ENCODE results near the gene PRMT3. TPM values are rescaled to one million over a fixed set of nuclear protein-coding genes. Genes with fewer than 3 reads are reported as not detected.

Gene PRMT3
- total RNA-seq, 1 experiment from 2014 or later = 39.6 TPM

- peak; percentile 66 for DNase-seq
- peaks cover 11% of the 10 kb centered on the region for H3K4me1 ChIP-seq (ENCODE audit: low read length)
- H3K27me3 ChIP-seq (ENCODE audit: low read length) = no peaks in the 10 kb centered on the region
- H3K4me3 ChIP-seq (ENCODE audit: low read length) = peak overlapping the region; percentile 91
- H3K9me3 ChIP-seq (ENCODE audit: low read length) = no peaks in the 10 kb centered on the region
- H3K36me3 ChIP-seq (ENCODE audit: insufficient read depth, low read length) = peaks cover 25% of the 10 kb centered on the region
- peak overlapping the region; percentile 74 for H3K27ac ChIP-seq (ENCODE audit: low read length)
- H3K79me2 ChIP-seq (ENCODE audit: low read length) = peaks cover 50% of the 10 kb centered on the region
- no peaks in the 10 kb centered on the region for H4K20me1 ChIP-seq (ENCODE audit: insufficient read depth, low read depth, low read length)
- H3K4me2 ChIP-seq (ENCODE audit: low read depth, low read length, poor library complexity, severe bottlenecking) = peak overlapping the region; percentile 84
- H2AFZ ChIP-seq (ENCODE audit: low read length) = no peak overlapping the region; the same call in 1 of the 2 replicates
- peak overlapping the region; percentile 99 for H3K9ac ChIP-seq (ENCODE audit: low read length)
- H3K9me2 ChIP-seq (replicated peaks; ENCODE audit: insufficient read depth, low read length) = no peaks in the 10 kb centered on the region
Measured at GRCh38 chr11:20388096-20389055, 860 bp downstream of the PRMT3 start.

- no peak overlapping the region for H3K27ac ChIP-seq (ENCODE audit: low read length)
- H3K9ac ChIP-seq (ENCODE audit: low read length) = no peak overlapping the region
- no peaks in the 10 kb centered on the region for H3K27me3 ChIP-seq (ENCODE audit: low read length)
- no peaks in the 10 kb centered on the region for H4K20me1 ChIP-seq (ENCODE audit: insufficient read depth, low read depth, low read length)
- H2AFZ ChIP-seq (ENCODE audit: low read length) = no peak overlapping the region
- no peak overlapping the region for H3K4me3 ChIP-seq (ENCODE audit: low read length)
- H3K4me2 ChIP-seq (ENCODE audit: low read depth, low read length, poor library complexity, severe bottlenecking) = no peak overlapping the region
- H3K9me3 ChIP-seq (ENCODE audit: low read length) = no peaks in the 10 kb centered on the region
- H3K4me1 ChIP-seq (ENCODE audit: low read length) = no peaks in the 10 kb centered on the region
- DNase-seq = peak; percentile 68
- H3K79me2 ChIP-seq (ENCODE audit: low read length) = peaks cover 67% of the 10 kb centered on the region
- H3K36me3 ChIP-seq (ENCODE audit: insufficient read depth, low read length) = peaks cover 69% of the 10 kb centered on the region
- H3K9me2 ChIP-seq (replicated peaks; ENCODE audit: insufficient read depth, low read length) = no peaks in the 10 kb centered on the region
Measured at GRCh38 chr11:20397281-20397680, 9.8 kb downstream of the PRMT3 start.

- peaks cover 67% of the 10 kb centered on the region for H3K36me3 ChIP-seq (ENCODE audit: insufficient read depth, low read length)
- no peak overlapping the region for H3K9ac ChIP-seq (ENCODE audit: low read length)
- no peak overlapping the region for H2AFZ ChIP-seq (ENCODE audit: low read length)
- H3K27me3 ChIP-seq (ENCODE audit: low read length) = no peaks in the 10 kb centered on the region
- H3K4me3 ChIP-seq (ENCODE audit: low read length) = no peak overlapping the region
- DNase-seq = no peak
- no peaks in the 10 kb centered on the region for H3K9me2 ChIP-seq (replicated peaks; ENCODE audit: insufficient read depth, low read length)
- no peak overlapping the region for H3K4me2 ChIP-seq (ENCODE audit: low read depth, low read length, poor library complexity, severe bottlenecking)
- no peaks in the 10 kb centered on the region for H3K9me3 ChIP-seq (ENCODE audit: low read length)
- peaks cover 60% of the 10 kb centered on the region for H3K79me2 ChIP-seq (ENCODE audit: low read length)
- no peaks in the 10 kb centered on the region for H4K20me1 ChIP-seq (ENCODE audit: insufficient read depth, low read depth, low read length)
- no peak overlapping the region for H3K27ac ChIP-seq (ENCODE audit: low read length)
- H3K4me1 ChIP-seq (ENCODE audit: low read length) = no peaks in the 10 kb centered on the region
Measured at GRCh38 chr11:20399498-20399897, 12.0 kb downstream of the PRMT3 start.

GRCh38 chr11:20403059-20403458 is 15.5 kb downstream of the PRMT3 start:
- Histone ChIP-seq H3K9ac (ENCODE audit: low read length) (no peak overlapping the region), H3K9me3 (ENCODE audit: low read length) (no peaks in the 10 kb centered on the region), H3K4me1 (ENCODE audit: low read length) (no peaks in the 10 kb centered on the region), H3K9me2 (replicated peaks; ENCODE audit: insufficient read depth, low read length) (no peaks in the 10 kb centered on the region), H4K20me1 (ENCODE audit: insufficient read depth, low read depth, low read length) (no peaks in the 10 kb centered on the region), H2AFZ (ENCODE audit: low read length) (no peak overlapping the region), H3K4me2 (ENCODE audit: low read depth, low read length, poor library complexity, severe bottlenecking) (no peak overlapping the region), H3K4me3 (ENCODE audit: low read length) (no peak overlapping the region), H3K27ac (ENCODE audit: low read length) (no peak overlapping the region), H3K27me3 (ENCODE audit: low read length) (no peaks in the 10 kb centered on the region), H3K36me3 (ENCODE audit: insufficient read depth, low read length) (peaks cover 67% of the 10 kb centered on the region; the same call in 1 of the 2 replicates), H3K79me2 (ENCODE audit: low read length) (peaks cover 61% of the 10 kb centered on the region)
- no peak for DNase-seq

GRCh38 chr11:20406484-20406883 is 19.0 kb downstream of the PRMT3 start:
- Histone ChIP-seq H3K4me2 (ENCODE audit: low read depth, low read length, poor library complexity, severe bottlenecking) (no peak overlapping the region), H2AFZ (ENCODE audit: low read length) (no peak overlapping the region), H3K4me1 (ENCODE audit: low read length) (no peaks in the 10 kb centered on the region), H3K79me2 (ENCODE audit: low read length) (peaks cover 61% of the 10 kb centered on the region), H3K9me2 (replicated peaks; ENCODE audit: insufficient read depth, low read length) (no peaks in the 10 kb centered on the region), H4K20me1 (ENCODE audit: insufficient read depth, low read depth, low read length) (no peaks in the 10 kb centered on the region), H3K36me3 (ENCODE audit: insufficient read depth, low read length) (peaks cover 68% of the 10 kb centered on the region), H3K27ac (ENCODE audit: low read length) (no peak overlapping the region), H3K4me3 (ENCODE audit: low read length) (no peak overlapping the region), H3K27me3 (ENCODE audit: low read length) (no peaks in the 10 kb centered on the region), H3K9ac (ENCODE audit: low read length) (no peak overlapping the region), H3K9me3 (ENCODE audit: low read length) (no peaks in the 10 kb centered on the region)
- no peak for DNase-seq

GRCh38 chr11:20407344-20407743 is 19.8 kb downstream of the PRMT3 start:
- Histone ChIP-seq H3K4me2 (ENCODE audit: low read depth, low read length, poor library complexity, severe bottlenecking) (no peak overlapping the region), H3K79me2 (ENCODE audit: low read length) (peaks cover 65% of the 10 kb centered on the region), H2AFZ (ENCODE audit: low read length) (no peak overlapping the region), H3K9me2 (replicated peaks; ENCODE audit: insufficient read depth, low read length) (no peaks in the 10 kb centered on the region), H4K20me1 (ENCODE audit: insufficient read depth, low read depth, low read length) (no peaks in the 10 kb centered on the region), H3K9ac (ENCODE audit: low read length) (no peak overlapping the region), H3K4me3 (ENCODE audit: low read length) (no peak overlapping the region), H3K4me1 (ENCODE audit: low read length) (no peaks in the 10 kb centered on the region), H3K9me3 (ENCODE audit: low read length) (no peaks in the 10 kb centered on the region), H3K27me3 (ENCODE audit: low read length) (no peaks in the 10 kb centered on the region), H3K36me3 (ENCODE audit: insufficient read depth, low read length) (peaks cover 73% of the 10 kb centered on the region), H3K27ac (ENCODE audit: low read length) (no peak overlapping the region)
- DNase-seq = no peak

- H2AFZ ChIP-seq (ENCODE audit: low read length) = no peak overlapping the region
- H3K36me3 ChIP-seq (ENCODE audit: insufficient read depth, low read length) = peaks cover 79% of the 10 kb centered on the region
- H3K9ac ChIP-seq (ENCODE audit: low read length) = no peak overlapping the region
- H4K20me1 ChIP-seq (ENCODE audit: insufficient read depth, low read depth, low read length) = no peaks in the 10 kb centered on the region
- no peak overlapping the region for H3K4me3 ChIP-seq (ENCODE audit: low read length)
- H3K27me3 ChIP-seq (ENCODE audit: low read length) = no peaks in the 10 kb centered on the region
- H3K4me1 ChIP-seq (ENCODE audit: low read length) = peaks cover 15% of the 10 kb centered on the region
- H3K79me2 ChIP-seq (ENCODE audit: low read length) = peaks cover 97% of the 10 kb centered on the region
- no peak for DNase-seq
- H3K27ac ChIP-seq (ENCODE audit: low read length) = no peak overlapping the region
- H3K9me3 ChIP-seq (ENCODE audit: low read length) = no peaks in the 10 kb centered on the region
- no peaks in the 10 kb centered on the region for H3K9me2 ChIP-seq (replicated peaks; ENCODE audit: insufficient read depth, low read length)
- H3K4me2 ChIP-seq (ENCODE audit: low read depth, low read length, poor library complexity, severe bottlenecking) = no peak overlapping the region
Measured at GRCh38 chr11:20415432-20415831, 27.9 kb downstream of the PRMT3 start.

- Histone ChIP-seq H3K9me2 (replicated peaks; ENCODE audit: insufficient read depth, low read length) (no peaks in the 10 kb centered on the region), H3K4me3 (ENCODE audit: low read length) (no peak overlapping the region), H2AFZ (ENCODE audit: low read length) (no peak overlapping the region), H3K9ac (ENCODE audit: low read length) (no peak overlapping the region), H4K20me1 (ENCODE audit: insufficient read depth, low read depth, low read length) (no peaks in the 10 kb centered on the region), H3K27ac (ENCODE audit: low read length) (no peak overlapping the region), H3K79me2 (ENCODE audit: low read length) (peaks cover 96% of the 10 kb centered on the region), H3K9me3 (ENCODE audit: low read length) (no peaks in the 10 kb centered on the region), H3K36me3 (ENCODE audit: insufficient read depth, low read length) (peaks cover 66% of the 10 kb centered on the region; the same call in 1 of the 2 replicates), H3K4me1 (ENCODE audit: low read length) (peaks cover 15% of the 10 kb centered on the region), H3K27me3 (ENCODE audit: low read length) (no peaks in the 10 kb centered on the region), H3K4me2 (ENCODE audit: low read depth, low read length, poor library complexity, severe bottlenecking) (no peak overlapping the region)
- DNase-seq = no peak
Measured at GRCh38 chr11:20417771-20418170, 30.3 kb downstream of the PRMT3 start.

Measured in Karpas-422 (cell line).